Measurements from ENCODE around the gene LGALS1.

The LGALS1 gene

DNA sequence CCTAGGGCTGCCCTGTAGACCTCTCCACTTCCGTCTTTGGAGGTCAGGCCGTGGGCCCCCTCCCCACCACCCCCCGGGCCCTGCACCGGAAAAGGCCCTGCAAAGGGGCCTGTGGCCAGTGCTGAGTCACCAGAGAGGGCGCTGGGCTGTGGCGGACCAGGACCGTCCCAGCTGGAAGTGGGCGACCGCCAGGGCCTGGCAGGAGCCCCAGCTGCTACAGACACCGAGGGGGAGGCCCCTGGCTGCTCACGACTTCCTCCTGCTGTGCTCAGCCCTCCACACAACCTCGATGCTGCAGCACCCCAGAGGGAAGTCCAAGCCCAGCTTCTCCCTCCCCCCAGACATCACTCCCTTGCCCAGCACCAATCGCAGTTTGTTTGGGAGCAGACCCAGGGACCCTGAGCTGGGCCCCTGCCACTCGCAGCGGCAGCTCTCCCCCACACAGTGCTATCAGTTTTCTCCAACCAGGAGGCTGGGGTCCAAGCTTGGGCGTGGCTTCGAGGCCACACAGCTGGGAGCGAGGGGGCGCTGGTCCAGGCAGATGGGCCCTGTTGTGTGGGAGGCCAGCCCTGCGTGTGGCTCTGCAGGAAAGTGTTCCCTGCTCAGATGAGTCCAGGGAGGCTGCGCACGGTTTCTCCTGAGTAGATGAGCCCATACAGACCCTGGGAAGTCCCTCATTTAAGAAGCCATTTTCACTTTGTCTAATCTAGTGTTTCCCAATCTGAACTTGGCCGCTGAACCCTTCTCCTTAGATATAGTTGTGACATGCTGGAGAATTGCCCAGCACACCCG lies 41.6 kb upstream of the LGALS1 start:
- ChIA-PET POLR2A (ENCODE audit: low non-redundant PET) (no interaction called here), CTCF (interaction anchor here (0.6 to 0.9 kb wide), 3 partner anchors 8 to 26 kb away, joined by 3 to 4 read pairs (median 3); partner anchors contain the start of gene GGA1)
- peak overlapping the region; percentile 66 for H3K27ac ChIP-seq
- TF ChIP-seq, protein P1, sequence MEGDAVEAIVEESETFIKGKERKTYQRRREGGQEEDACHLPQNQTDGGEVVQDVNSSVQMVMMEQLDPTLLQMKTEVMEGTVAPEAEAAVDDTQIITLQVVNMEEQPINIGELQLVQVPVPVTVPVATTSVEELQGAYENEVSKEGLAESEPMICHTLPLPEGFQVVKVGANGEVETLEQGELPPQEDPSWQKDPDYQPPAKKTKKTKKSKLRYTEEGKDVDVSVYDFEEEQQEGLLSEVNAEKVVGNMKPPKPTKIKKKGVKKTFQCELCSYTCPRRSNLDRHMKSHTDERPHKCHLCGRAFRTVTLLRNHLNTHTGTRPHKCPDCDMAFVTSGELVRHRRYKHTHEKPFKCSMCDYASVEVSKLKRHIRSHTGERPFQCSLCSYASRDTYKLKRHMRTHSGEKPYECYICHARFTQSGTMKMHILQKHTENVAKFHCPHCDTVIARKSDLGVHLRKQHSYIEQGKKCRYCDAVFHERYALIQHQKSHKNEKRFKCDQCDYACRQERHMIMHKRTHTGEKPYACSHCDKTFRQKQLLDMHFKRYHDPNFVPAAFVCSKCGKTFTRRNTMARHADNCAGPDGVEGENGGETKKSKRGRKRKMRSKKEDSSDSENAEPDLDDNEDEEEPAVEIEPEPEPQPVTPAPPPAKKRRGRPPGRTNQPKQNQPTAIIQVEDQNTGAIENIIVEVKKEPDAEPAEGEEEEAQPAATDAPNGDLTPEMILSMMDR (conservative IDR thresholded peaks at IDR 0.05; ENCODE audit: low read depth): no peak
- no peak for DNase-seq (ENCODE audit: low spot score)

DNA sequence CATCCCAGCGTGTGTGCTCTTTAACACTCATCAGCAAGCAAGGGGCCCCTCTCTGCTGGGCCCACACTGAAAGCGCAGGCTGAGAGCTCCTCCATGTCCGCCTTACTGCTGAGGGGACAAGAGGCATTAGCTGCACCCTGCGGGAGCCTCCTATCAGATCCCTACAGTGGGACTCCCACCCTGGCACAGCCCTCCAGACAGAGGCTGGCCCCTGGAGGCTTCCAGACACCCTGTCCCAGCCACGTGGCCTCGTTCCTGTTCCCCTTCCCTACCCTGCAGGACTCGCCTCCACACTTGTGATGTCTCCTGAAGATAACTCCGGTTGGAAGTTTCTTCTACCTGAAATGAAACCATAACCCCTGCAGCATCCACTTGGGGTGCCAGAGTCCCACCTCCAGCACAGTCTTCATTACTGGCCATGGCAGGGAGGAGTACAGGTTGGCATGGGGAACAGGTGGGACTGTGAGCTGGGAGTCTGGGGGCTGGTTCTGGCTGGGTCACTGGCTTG lies 41.0 kb upstream of the LGALS1 start:
- ChIA-PET POLR2A (ENCODE audit: low non-redundant PET) (no interaction called here), CTCF (interaction anchor here (0.9 kb wide), 1 partner anchor 27 kb away, joined by 4 read pairs; no protein-coding TSS in a partner anchor)
- TF ChIP-seq, protein P1 (conservative IDR thresholded peaks at IDR 0.05; ENCODE audit: low read depth): peak; percentile 23; the same call in 1 of the 2 replicates
- H3K27ac ChIP-seq: peak overlapping the region; percentile 66
- no peak for DNase-seq (ENCODE audit: low spot score)

DNA sequence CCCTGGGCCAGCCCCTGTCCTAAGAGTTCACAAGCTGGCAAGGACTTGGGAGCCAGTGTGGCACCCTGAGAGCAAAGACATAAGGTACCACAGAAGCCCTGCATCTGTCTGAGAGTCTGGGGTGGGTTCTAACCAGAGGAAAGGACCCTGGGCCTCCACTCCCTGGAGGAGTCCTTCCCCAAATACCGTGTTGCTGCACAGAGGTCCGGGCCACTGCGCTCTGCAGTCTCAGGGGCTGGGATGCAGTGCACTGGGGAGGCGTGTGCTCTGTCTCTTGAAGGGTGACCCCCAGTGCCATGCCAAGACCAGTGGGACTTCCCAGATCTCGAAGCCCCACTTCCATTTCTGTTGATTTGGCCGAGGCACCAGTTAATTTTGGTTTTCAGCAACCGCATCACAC lies 40.3 kb upstream of the LGALS1 start:
- TF ChIP-seq, protein P1 (conservative IDR thresholded peaks at IDR 0.05; ENCODE audit: low read depth): no peak
- CTCF ChIA-PET: interaction anchor here (0.6 kb wide), 1 partner anchor 228 kb away, joined by 3 read pairs; no protein-coding TSS in a partner anchor
- DNase-seq (ENCODE audit: low spot score): no peak

DNA sequence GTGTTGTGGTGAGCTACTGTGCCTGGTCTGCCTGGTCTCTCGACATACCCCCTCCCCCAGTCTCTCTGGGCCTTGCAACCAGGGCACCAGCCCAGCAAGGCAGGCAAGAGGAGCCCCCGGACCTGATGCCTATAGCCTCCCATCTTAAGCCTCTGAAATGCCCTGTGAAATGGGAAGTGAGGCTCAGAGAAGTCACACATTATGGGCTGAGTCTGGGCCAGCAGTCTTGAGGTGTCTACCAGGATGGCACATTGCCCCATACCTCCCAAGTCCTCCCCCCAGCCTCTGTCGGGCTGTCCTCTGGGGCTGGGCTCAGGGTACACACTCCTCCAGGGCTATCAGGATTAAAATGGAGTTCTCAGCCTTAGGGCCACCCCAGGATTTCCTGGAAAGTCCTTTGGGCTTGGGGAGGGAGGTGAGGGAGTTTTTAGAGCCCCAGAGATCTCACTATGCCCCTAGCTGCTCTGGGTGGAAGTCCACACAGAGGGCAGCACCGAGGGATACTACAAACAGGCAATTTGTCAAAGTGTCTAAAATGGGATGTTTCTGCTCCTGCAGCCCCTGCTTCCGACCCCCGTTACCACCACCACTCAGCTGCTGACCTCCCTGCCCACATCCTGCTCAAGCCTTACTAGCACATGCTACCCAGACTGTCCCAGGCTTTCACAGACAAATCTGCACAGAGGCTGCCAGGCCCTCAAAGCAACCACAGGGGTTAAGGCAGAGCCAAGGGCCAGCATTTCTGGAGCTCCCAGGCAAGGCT lies 39.1 kb upstream of the LGALS1 start:
- no peak for DNase-seq (ENCODE audit: low spot score)
- ChIA-PET CTCF (interaction anchor here (0.5 to 1.1 kb wide), 2 partner anchors 30 to 35 kb away, joined by 3 to 4 read pairs; no protein-coding TSS in a partner anchor), POLR2A (ENCODE audit: low non-redundant PET) (no interaction called here)
- H3K27ac ChIP-seq: peak overlapping the region; percentile 46
- TF ChIP-seq, protein P1 (conservative IDR thresholded peaks at IDR 0.05; ENCODE audit: low read depth): no peak

More for the DNA sequence above, 40.3 kb upstream of the LGALS1 start:
- peak overlapping the region; percentile 66 for H3K27ac ChIP-seq
- POLR2A ChIA-PET (ENCODE audit: low non-redundant PET): no interaction called here

DNA sequence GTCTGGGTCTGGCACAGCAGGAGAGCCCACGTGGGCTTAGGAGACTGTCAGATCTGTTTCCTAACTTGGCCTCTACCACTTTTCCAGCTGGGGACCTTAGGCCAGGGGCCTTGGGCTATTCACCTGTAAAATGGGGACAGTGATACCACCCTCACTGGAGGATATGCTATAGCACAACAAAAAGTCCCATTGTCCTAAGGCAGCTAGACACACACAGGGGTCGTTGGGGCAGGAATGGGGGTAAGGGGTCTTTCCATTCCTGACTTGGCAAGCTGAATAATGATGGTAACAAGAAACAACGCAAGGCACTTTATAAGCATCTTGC lies 38.5 kb upstream of the LGALS1 start:
- DNase-seq (ENCODE audit: low spot score): no peak
- CTCF ChIA-PET: interaction anchor here (1.0 kb wide), 1 partner anchor 30 kb away, joined by 4 read pairs; no protein-coding TSS in a partner anchor
- H3K27ac ChIP-seq: peak overlapping the region; percentile 46
- POLR2A ChIA-PET (ENCODE audit: low non-redundant PET): no interaction called here
- TF ChIP-seq, protein P1 (conservative IDR thresholded peaks at IDR 0.05; ENCODE audit: low read depth): no peak

DNA sequence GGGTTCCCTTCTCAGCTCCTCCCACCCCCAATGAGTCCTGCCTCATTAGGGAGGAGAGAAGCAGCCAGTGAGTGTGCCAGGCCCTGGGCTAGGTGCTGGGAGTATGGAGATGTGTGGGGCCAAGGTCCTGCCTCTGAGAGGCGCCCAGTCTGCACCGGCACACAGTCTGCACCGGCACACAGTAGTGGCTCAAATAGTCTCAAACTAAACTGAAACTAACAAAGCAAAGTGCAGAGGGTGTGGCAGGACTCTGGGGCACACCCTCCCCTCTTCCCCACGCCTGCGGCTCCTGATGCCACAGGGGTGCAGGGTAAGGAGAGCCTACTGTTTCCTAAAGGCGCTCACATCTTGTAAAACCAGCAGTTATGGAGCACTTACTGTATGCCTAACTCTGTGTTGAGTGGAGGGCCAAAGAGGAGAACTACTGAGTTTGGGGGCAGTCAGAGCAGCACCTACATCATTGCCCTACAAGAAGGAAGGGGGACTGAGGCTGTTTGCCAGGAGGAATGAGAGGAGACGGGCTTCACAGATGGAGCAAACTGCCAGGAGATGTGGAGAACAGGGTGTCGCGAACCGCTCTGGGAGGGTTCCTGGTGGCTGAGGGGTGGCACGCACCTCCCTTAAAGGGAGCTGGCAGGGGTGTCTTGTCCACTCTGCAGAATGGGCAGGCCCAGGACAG lies 36.9 kb upstream of the LGALS1 start:
- no peak for DNase-seq (ENCODE audit: low spot score)

More for the DNA sequence above, 36.9 kb upstream of the LGALS1 start:
- H3K27ac ChIP-seq: peak overlapping the region; percentile 73
- ChIA-PET CTCF (no interaction called here), POLR2A (ENCODE audit: low non-redundant PET) (no interaction called here)
- TF ChIP-seq, protein P1 (conservative IDR thresholded peaks at IDR 0.05; ENCODE audit: low read depth): no peak
